ENCODE data around the gene TRMT6.

DNA sequence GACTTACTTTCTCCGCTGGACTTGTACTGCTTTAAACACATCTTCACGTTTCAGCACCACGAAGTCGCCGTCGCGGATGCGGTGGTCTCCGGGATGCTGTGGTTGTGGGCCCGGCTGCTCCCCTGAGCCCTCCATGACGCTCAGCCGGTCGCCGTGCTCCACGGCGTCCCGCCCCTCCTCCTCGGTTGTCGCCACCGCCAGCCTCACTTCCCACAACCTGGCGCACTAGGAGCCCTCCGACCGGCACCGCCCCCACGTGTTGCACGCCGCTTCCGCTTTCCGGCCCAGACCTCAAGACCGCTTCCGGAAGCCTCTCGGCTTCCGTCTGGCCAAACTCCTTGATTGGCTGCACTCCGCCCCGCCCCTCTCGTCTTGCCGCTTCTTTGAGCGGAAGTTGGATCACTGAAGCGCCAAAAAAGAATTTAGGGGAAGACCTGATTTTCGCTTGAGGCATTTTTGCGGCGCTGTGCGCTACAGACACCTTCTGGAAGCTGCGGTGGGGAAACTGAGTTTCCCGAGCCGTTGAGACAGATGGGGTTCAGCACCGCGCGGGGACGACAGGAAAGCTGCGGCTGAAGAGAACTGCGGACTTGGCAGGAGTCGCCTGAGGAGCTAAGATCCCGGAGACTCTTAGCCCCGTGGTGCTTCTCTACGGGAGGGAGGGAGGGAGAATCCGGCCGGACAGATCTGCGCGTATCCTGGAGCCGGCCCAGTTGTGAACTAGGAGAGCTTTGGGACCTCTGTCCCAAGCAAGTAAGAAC lies at the start of gene TRMT6, which contains the start of gene MCM8:
- no peak for TF ChIP-seq EZH2 (IDR thresholded peaks at IDR 0.05; ENCODE audit: borderline replicate concordance, low read depth, low read length, severe bottlenecking)
- TF ChIP-seq, protein P1, sequence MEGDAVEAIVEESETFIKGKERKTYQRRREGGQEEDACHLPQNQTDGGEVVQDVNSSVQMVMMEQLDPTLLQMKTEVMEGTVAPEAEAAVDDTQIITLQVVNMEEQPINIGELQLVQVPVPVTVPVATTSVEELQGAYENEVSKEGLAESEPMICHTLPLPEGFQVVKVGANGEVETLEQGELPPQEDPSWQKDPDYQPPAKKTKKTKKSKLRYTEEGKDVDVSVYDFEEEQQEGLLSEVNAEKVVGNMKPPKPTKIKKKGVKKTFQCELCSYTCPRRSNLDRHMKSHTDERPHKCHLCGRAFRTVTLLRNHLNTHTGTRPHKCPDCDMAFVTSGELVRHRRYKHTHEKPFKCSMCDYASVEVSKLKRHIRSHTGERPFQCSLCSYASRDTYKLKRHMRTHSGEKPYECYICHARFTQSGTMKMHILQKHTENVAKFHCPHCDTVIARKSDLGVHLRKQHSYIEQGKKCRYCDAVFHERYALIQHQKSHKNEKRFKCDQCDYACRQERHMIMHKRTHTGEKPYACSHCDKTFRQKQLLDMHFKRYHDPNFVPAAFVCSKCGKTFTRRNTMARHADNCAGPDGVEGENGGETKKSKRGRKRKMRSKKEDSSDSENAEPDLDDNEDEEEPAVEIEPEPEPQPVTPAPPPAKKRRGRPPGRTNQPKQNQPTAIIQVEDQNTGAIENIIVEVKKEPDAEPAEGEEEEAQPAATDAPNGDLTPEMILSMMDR (IDR thresholded peaks at IDR 0.05; ENCODE audit: borderline replicate concordance, extremely low read depth, low read length, poor library complexity, severe bottlenecking), result no peak
